ENCODE results near the gene BAZ2A.

The BAZ2A gene

GRCh38 chr12:56634242-56634836 lies 4.2 kb upstream of the BAZ2A start (continued):
- no peak for TF ChIP-seq BCL11B (tag by site-specific recombination; IDR thresholded peaks at IDR 0.05; ENCODE audit: low read depth)
- TF ChIP-seq PATZ1 (tag by site-specific recombination; IDR thresholded peaks at IDR 0.05), result peak; percentile 92
- TF ChIP-seq ZNF24 (tag by site-specific recombination; IDR thresholded peaks at IDR 0.05), result no peak
- no peak for TF ChIP-seq OSR2 (tag by site-specific recombination; IDR thresholded peaks at IDR 0.05)
- TF ChIP-seq GLI2 (tag by site-specific recombination; IDR thresholded peaks at IDR 0.05; ENCODE audit: borderline replicate concordance, low read depth), result no peak
- no peak for TF ChIP-seq REPIN1 (tag by site-specific recombination; IDR thresholded peaks at IDR 0.05; ENCODE audit: low read depth)
- no peak for TF ChIP-seq GLI4 (tag by site-specific recombination; IDR thresholded peaks at IDR 0.05)
- TF ChIP-seq, protein P1, sequence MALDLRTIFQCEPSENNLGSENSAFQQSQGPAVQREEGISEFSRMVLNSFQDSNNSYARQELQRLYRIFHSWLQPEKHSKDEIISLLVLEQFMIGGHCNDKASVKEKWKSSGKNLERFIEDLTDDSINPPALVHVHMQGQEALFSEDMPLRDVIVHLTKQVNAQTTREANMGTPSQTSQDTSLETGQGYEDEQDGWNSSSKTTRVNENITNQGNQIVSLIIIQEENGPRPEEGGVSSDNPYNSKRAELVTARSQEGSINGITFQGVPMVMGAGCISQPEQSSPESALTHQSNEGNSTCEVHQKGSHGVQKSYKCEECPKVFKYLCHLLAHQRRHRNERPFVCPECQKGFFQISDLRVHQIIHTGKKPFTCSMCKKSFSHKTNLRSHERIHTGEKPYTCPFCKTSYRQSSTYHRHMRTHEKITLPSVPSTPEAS (tag by site-specific recombination; IDR thresholded peaks at IDR 0.05), result no peak
- no peak for TF ChIP-seq ZNF404 (tag by site-specific recombination; IDR thresholded peaks at IDR 0.05)
- no peak for TF ChIP-seq ZNF302 (tag by site-specific recombination; IDR thresholded peaks at IDR 0.05; ENCODE audit: low read depth)
- peak; percentile 87 for TF ChIP-seq ZNF335 (tag by site-specific recombination; conservative IDR thresholded peaks at IDR 0.05)
- no peak for TF ChIP-seq ELK4 (IDR thresholded peaks at IDR 0.05; ENCODE audit: borderline replicate concordance, low read depth, low read length)
- TF ChIP-seq, protein P2, sequence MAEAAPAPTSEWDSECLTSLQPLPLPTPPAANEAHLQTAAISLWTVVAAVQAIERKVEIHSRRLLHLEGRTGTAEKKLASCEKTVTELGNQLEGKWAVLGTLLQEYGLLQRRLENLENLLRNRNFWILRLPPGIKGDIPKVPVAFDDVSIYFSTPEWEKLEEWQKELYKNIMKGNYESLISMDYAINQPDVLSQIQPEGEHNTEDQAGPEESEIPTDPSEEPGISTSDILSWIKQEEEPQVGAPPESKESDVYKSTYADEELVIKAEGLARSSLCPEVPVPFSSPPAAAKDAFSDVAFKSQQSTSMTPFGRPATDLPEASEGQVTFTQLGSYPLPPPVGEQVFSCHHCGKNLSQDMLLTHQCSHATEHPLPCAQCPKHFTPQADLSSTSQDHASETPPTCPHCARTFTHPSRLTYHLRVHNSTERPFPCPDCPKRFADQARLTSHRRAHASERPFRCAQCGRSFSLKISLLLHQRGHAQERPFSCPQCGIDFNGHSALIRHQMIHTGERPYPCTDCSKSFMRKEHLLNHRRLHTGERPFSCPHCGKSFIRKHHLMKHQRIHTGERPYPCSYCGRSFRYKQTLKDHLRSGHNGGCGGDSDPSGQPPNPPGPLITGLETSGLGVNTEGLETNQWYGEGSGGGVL (tag by site-specific recombination; IDR thresholded peaks at IDR 0.05), result peak; percentile 75
- TF ChIP-seq ZNF488 (tag by site-specific recombination; IDR thresholded peaks at IDR 0.05), result no peak
- TF ChIP-seq ZNF311 (tag by site-specific recombination; IDR thresholded peaks at IDR 0.05; ENCODE audit: borderline replicate concordance), result no peak
- TF ChIP-seq INSM2 (tag by site-specific recombination; IDR thresholded peaks at IDR 0.05), result no peak
- TF ChIP-seq ZNF394 (tag by site-specific recombination; IDR thresholded peaks at IDR 0.05; ENCODE audit: borderline replicate concordance), result peak; percentile 10; the same call in 1 of the 2 replicates
- no peak for TF ChIP-seq ZNF830 (tag by site-specific recombination; IDR thresholded peaks at IDR 0.05; ENCODE audit: low read depth)
- TF ChIP-seq ZNF433 (tag by site-specific recombination; IDR thresholded peaks at IDR 0.05; ENCODE audit: low read depth), result no peak
- no peak for TF ChIP-seq HOXD13 (CRISPR knock-in tag; IDR thresholded peaks at IDR 0.05; ENCODE audit: borderline replicate concordance)
- no peak for TF ChIP-seq ZNF549 (tag by site-specific recombination; IDR thresholded peaks at IDR 0.05)
- peak; percentile 29; the same call in 1 of the 2 replicates for TF ChIP-seq ZIC2 (tag by site-specific recombination; IDR thresholded peaks at IDR 0.05)
- no peak for TF ChIP-seq ZNF16 (tag by site-specific recombination; IDR thresholded peaks at IDR 0.05; ENCODE audit: low read depth)
- TF ChIP-seq ZNF677 (tag by site-specific recombination; IDR thresholded peaks at IDR 0.05), result no peak
- no peak for TF ChIP-seq ZNF558 (tag by site-specific recombination; IDR thresholded peaks at IDR 0.05)
- no peak for TF ChIP-seq HOXC10 (CRISPR knock-in tag; IDR thresholded peaks at IDR 0.05)
- TF ChIP-seq MYNN (tag by site-specific recombination; IDR thresholded peaks at IDR 0.05; ENCODE audit: borderline replicate concordance), result no peak
- peak; percentile 18; the same call in 1 of the 2 replicates for TF ChIP-seq KLF7 (tag by site-specific recombination; IDR thresholded peaks at IDR 0.05; ENCODE audit: borderline replicate concordance)
- TF ChIP-seq ZNF629 (tag by site-specific recombination; IDR thresholded peaks at IDR 0.05), result no peak
- TF ChIP-seq ZEB2 (tag by site-specific recombination; IDR thresholded peaks at IDR 0.05), result peak; percentile 16; the same call in 1 of the 2 replicates
- TF ChIP-seq ZNF670 (tag by site-specific recombination; IDR thresholded peaks at IDR 0.05; ENCODE audit: low read depth), result no peak
- TF ChIP-seq IKZF3 (tag by site-specific recombination; IDR thresholded peaks at IDR 0.05), result peak; percentile 75

Measured in HEK293 (cell line).